LoVo (cell line): ENCODE measurements around the gene CARS1.

Experiments
- DNase-seq: peaks from one replicate; pipeline ENCODE4 v3.0.0-alpha.2; 2016; ENCODE audit warnings: low spot score

The CARS1 gene

GRCh38 chr11:3008746-3009336, 48.4 kb downstream of the CARS1 start:
- no peak for DNase-seq

DNA sequence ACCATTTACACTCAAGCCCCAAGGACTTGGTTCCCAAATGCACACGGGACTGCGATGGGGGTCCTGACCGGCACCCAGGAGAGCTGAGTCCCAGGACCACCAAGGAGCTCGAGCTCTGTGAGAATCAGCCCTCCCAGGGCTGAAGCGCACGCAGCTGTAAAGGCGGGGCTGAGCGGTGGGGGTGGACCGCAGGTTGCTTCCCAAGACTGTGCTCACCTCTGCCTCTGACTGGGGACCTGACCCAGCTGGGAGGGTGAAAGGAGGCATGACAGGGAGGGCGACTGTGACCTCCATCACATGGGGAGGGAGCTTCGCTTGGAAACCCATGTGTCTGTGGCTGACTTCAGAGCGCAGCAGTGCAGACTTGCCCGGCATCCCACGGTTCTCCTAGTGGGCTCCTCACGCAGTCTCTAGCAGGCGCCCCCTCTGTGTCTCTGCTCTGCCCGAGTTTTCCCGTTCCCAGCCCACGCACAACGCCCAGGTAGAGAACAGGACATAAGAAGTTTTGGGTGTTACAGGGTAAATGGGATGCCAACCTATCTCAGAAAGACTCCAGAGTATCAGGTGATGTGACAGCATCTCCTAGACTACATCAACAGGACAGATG, 49.7 kb downstream of the CARS1 start:
- no peak for DNase-seq

DNA sequence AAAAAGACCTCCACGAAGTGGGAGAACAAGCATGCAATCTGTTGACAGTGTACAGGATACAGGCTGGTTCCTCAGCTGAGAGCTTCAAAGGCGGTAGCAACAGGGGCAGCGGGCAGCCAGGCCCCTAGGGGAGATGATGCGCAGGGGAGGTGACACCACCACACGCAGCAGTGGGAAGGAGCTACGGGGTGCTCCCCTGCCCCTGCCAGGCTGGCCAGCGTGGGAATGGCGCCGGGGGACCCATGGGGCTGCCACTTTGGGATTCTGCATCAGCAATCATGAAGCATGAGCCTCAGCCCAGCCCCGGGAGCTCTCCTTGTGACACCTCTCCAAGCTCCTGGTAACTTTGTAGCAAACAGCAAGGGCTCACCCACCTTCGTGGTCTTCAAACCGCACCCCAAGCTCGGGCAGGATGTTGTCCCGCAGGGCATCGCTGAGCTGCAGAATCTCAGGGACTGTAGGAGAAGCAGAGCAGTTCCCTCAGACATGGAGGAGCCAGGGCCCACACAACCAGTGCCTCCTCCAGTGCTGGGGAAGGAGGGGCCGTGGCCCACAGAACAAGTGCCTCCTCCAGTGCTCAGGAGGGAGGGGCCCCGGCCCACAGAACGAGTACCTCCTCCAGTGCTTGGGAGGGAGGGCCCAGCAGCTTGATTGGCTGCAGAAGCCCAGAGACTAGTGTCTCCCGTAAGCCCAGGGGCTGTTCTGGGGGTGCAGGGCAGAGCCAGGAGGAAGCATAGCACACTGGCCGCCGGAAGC, 50.5 kb downstream of the CARS1 start:
- no peak for DNase-seq

DNA sequence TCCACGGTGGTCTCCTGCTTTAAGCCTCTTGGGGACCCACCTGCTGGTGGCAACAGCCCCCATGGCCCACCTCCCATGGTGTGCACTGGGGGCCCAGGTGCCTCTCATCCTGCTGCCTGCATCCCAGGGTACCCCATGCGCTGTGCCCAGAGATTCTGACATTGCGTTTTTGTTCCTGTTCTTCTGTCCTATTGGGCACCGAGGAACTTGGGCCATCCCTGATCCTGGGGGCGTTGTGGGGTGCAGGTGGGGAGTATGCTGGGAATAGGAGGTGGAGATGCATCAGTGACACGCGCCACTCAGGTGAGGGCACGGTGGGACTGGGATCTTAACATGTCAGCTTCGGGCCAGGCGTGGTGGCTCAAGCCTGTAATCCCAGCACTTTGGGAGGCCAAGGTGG, 52.7 kb downstream of the CARS1 start:
- DNase-seq = no peak

- no peak for DNase-seq
Observed at GRCh38 chr11:3003396-3004231, 53.6 kb downstream of the CARS1 start.

DNA sequence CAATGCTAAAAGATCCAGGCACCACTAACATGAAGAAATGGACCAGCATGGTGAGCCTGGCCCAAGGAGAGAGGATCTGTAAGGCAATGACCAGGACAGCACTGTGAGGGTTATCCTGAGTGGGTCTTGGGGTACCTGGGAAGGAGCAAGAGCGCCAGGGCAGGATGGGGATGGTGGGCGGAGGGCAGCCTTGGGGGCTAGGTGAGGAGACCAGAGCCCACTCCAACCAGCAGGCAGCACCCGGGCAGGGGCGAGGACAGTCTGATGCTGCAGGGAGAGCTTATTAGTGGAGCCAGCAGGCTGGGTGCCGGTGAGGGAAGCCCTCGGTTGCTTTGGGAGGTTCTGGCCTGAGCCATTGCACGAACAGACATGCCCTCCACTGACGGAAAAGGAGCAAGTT, 54.4 kb downstream of the CARS1 start:
- DNase-seq = no peak

DNA sequence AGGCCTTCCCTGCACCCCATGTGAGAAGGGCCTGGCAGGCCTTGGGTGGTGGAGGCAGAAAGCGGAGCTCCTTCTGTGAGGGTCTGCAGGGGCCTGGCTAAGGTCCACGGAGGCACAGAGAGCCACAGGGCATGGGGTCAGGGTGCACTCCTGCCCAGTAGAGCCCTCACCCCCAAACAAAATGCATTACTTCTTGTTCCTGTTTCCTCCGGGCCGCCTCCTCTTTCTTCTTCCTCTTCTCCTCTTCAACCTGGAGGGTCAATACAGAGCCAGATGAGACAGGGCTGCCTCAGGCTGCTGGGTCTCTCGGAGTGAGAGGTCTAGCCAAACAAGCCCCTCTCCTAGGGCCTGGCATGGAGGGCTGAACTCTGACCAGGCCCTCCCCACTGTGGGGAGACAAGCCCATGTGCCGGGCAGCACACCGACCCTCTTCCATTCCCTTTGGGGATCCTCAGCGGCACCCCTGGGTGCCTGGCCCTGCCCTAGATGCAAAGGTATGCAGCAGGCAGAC, 54.8 kb downstream of the CARS1 start:
- DNase-seq = no peak

- no peak for DNase-seq
Observed at GRCh38 chr11:3001496-3001895, 55.7 kb downstream of the CARS1 start.

DNA sequence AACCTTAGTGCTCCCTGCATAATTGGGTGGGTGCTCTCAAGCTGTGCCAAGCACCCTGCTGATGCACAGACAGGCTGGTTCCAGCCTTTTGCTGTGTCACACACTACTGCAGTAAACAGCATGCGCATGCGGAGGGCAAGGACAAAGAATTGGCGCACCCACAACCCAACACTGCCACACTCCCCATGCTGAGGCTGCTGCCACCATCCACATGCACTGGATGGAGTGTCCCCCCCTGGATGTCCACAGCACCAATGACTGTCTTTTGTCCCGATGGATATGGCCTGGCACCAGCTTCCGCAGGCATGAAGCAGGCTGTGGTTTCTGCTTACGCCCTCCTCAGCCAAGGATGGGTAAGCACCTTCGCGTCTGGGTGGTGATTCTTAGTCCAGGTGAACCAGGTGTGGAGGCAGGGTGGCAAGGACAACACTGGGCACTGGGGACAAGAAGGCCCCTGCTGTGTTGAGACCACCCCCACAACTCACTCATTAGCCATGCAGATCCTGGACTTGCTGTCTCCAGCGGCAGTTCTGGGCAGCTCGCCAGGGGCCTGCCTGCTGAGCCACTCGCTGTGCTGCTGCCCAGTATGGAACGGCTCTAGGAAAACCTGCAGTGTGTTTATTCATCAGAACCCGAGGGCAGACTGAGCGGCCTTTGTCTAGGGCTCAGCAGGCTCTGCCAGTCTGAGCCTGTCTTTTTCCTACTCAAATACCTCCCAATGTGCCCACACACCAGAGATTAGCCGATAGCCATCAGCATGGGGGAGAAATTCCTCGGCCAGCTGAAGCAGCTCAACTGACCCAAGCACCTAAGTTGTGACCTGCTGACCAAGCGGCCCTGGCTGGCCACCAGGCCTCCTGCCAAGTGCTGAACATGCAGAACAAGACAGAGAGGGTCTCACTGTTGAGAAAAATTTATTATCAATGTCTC, 56.9 kb downstream of the CARS1 start:
- DNase-seq = no peak

GRCh38 chr11:2999464-2999998, 57.7 kb downstream of the CARS1 start:
- no peak for DNase-seq

DNA sequence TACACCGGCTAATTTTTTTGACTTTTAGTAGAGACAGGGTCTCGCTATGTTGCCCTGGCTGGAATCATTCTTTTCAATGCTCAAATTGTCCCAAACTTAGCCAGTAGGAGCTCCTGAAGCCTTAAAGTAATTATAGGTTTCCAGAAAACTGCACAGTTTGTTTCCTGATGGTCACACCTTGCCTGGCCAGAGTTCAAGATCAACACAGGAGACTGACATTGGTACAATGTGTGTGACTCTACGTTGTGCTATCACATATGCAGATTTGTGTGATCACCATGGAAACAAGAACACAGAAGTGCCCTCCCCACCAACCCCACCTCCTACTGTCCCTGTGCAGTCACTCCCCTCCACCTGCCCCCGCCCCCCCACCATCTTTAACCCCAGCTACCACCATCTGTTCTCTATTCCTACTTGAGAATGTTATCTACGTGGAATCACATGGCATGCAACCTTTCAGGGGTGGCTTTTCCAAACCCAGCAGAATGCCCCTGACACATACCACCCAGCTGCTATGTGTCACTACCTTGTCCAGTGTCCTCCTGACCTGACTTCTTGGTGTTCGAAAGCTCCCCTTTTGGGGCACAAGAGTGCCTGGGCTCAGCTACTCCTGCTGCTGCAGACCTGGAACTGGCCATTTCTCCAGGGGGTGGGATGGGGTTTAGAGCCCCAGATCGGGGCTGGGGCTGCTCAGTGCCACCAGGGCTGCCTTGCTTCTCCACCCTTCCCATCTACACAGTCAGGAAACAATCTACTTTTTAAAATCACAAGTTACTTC, 59.0 kb downstream of the CARS1 start:
- DNase-seq = no peak

DNA sequence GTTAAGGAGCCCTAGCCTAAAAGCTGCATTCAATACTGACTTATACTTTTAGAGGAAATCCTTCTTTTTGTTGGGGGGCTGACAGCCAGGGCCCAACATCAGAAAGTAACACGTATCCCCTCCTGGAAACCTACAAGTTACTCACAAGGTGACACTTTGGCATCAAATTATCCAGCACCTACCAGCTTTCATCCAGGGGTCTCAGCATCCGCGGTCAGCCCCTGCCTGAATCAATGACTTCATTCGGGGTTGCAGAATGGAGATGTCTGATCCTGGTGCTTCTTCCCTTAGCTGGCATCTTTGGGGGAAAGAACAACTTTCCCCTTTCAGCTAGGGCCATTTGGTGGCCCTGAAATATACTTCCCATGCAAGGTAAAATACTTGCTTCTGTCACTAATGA, 59.8 kb downstream of the CARS1 start:
- DNase-seq = no peak

DNA sequence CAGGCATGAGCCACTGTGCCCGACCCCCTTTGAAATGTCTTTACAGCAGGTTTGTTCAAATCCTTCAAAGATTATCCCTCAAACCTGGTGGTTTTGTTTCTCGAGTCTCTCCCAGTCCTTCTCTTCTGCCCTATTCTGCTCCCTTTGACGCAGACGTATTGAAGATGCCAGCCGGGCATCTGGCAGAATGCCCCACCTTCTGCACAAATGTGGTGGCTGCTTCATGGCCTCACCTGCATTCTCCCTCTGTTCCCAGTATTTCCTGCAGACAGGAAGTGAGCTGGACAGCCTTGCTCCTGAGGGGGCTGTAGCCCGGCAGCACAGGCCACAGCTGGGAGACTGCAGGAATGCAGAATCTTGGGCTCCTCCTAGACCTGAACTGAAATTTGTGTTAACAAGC, 60.2 kb downstream of the CARS1 start:
- no peak for DNase-seq

DNA sequence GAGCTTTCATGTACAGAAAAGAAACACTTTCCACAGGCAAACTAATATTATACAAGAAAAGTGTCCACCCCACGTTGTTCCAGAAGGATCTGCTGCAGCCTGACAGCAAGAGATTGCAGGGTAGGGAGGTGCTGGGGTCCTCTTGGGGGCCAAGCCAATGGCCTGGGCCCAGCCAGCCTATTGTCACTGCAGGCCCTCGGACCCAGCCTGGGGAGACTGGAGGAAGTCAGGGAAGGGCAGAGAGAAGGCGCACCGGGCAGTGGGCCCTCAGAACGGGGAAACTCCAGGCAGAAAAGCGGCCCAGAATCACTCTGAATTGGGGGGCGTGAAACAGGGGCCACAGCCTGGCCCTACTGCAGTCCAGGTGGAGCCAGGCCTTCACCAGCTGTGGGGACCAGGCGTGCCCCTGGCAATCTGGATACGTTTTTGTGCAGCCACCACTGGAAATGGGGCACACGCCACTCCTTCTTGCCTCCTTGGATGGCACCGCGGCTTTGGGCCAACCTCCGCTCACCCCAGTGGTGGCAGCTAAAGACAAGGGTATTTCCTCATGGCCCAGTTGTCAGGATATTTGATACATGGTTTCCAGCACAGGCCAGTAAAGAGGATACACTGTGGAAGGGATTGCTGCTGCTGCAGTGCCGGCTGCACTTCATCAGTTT, 61.2 kb downstream of the CARS1 start:
- no peak for DNase-seq

- DNase-seq = no peak
Observed at GRCh38 chr11:2995031-2995561, 62.1 kb downstream of the CARS1 start.

- no peak for DNase-seq
Observed at GRCh38 chr11:2994336-2994730, 62.9 kb downstream of the CARS1 start.

DNA sequence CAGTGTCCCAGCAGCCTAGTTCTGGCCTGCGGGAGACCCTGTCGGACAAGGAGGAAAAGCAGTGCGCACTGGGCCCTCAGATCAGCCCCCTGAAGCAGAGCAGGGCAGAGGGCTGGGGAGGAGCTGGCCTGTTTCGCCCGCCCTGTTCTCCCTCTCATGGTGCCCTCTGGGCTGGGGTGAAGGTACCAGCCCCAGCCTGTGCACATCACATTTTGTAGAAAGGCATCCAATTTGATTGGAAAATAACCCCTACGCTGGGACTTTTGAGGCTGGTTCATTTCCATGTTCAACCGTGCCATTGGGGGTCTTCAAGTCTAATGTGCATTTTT, 64.3 kb downstream of the CARS1 start:
- no peak for DNase-seq

DNA sequence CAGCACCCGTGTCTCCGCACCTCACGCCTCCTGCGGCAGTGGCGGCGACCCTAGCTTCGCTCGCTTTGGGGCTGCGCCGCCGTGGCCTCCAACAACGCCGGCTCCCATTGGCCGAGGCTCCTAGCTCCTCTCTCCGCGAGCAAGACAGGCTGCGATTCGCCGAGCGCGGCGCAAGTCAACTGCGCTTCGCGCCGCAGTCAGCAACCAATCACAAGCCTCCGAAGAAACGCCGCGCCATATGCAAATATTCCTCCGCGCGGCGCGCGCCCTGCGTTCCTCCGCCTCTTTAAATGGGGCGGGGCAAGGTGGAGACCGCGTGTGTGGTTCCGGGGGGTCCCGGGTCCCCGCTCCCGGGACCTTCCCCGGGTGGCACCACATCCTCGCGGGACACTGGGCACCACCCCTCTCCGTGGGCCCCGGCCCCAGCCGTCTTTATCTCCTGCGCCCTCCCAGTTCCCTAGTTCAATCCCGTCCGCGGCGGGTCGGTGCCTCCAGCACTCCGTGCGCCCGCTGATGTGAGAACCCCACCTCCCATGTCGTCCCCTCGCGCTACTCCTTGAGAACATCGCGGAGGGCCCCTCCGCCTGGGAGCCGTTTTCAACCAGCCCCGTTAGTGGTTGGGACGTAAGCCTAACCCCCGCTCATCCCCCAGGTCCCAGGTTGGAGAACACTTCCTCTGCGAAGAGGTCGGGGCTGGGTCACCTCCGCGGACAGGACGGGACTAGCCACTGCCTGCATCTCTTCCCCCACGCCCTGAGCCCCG, 64.8 kb downstream of the CARS1 start, which contains the start of gene NAP1L4:
Gene NAP1L4 (minus strand): TSS at position 96 of the 763 bp plus-strand sequence. CDS start 13,109 bp downstream, outside the sequence.
- DNase-seq = peak; percentile 97
